HL-60 (cell line): ENCODE measurements around the gene COPS9.

Experiments
- DNase-seq, 2 experiments: peaks; one replicate each; pipeline ENCODE4 v3.0.0-alpha.2; 2010 to 2020; ENCODE audit warnings: low read depth in 1 of 2, low spot score in 1 of 2
- H3K27ac ChIP-seq: fragments of 250-450 bp; sonication (Bioruptor Pico); replicated peaks from 2 replicates; pipeline ENCODE4 v1.5.1; 2020; ENCODE audit warnings: mild to moderate bottlenecking, moderate library complexity
- H3K27me3 ChIP-seq: fragments of 250-450 bp; sonication (Bioruptor Pico); 2 replicates; pipeline ENCODE4 v1.5.1; 2021; ENCODE audit warnings: mild to moderate bottlenecking, moderate library complexity; ENCODE audit not compliant: insufficient read depth, poor library complexity, severe bottlenecking
- H3K4me3 ChIP-seq: replicated peaks from 2 replicates; pipeline ENCODE4 v1.5.1; 2011; ENCODE audit warnings: mild to moderate bottlenecking, control low read depth, low read length; ENCODE audit not compliant: insufficient read depth
- CTCF ChIP-seq: IDR thresholded peaks from one replicate; pipeline ENCODE4 v1.5.1; 2011; ENCODE audit warnings: low read length, control low read depth, inconsistent platforms; ENCODE audit not compliant: insufficient read depth
- GABPA ChIP-seq: IDR thresholded peaks from 2 replicates; pipeline ENCODE4 v1.6.1; 2012; ENCODE audit warnings: low read depth
- POLR2AphosphoS5 ChIP-seq: IDR thresholded peaks from 2 replicates; pipeline ENCODE4 v1.6.1; 2012; ENCODE audit warnings: low read depth
- REST ChIP-seq: IDR thresholded peaks from 2 replicates; pipeline ENCODE4 v1.6.1; 2012; ENCODE audit warnings: low read depth; ENCODE audit not compliant: insufficient replicate concordance
- SPI1 ChIP-seq: IDR thresholded peaks from 2 replicates; pipeline ENCODE4 v1.6.1; 2012; ENCODE audit warnings: low read depth, mild to moderate bottlenecking, borderline replicate concordance

COPS9 gene

GRCh38 chr2:240134466-240134865, 1.6 kb downstream of the COPS9 start:
- DNase-seq = no peak
- TF ChIP-seq SPI1 = no peak
- no peak for TF ChIP-seq CTCF
- Histone ChIP-seq H3K27me3 (no peaks in the 10 kb centered on the region), H3K4me3 (no peak overlapping the region), H3K27ac (no peak overlapping the region)

- TF ChIP-seq GABPA (no peak), SPI1 (no peak), REST (no peak)
- Histone ChIP-seq H3K27ac (no peak overlapping the region), H3K27me3 (no peaks in the 10 kb centered on the region), H3K4me3 (no peak overlapping the region)
- no peak for DNase-seq
These were observed 2.7 kb downstream of the COPS9 start for GRCh38 chr2:240133401-240133800.

GRCh38 chr2:240132651-240132980, 3.5 kb downstream of the COPS9 start:
- no peak for DNase-seq
- Histone ChIP-seq H3K27ac (no peak overlapping the region), H3K4me3 (no peak overlapping the region), H3K27me3 (no peaks in the 10 kb centered on the region)
- TF ChIP-seq GABPA = no peak
- no peak for TF ChIP-seq CTCF
- TF ChIP-seq SPI1 = no peak
- no peak for TF ChIP-seq POLR2AphosphoS5
- TF ChIP-seq REST = no peak

GRCh38 chr2:240131941-240132650, 4.0 kb downstream of the COPS9 start:
- Histone ChIP-seq H3K27ac (no peak overlapping the region), H3K4me3 (no peak overlapping the region), H3K27me3 (no peaks in the 10 kb centered on the region)
- no peak for TF ChIP-seq SPI1
- TF ChIP-seq POLR2AphosphoS5 = no peak
- TF ChIP-seq GABPA = no peak
- TF ChIP-seq REST = no peak
- TF ChIP-seq CTCF = no peak
- DNase-seq = no peak
